COLO668 (cell line): ENCODE results near the gene B4GALT3.

ENCODE experiments used
- DNase-seq: peaks from one replicate; lab custom pipeline; 2025; ENCODE audit not compliant: unreplicated experiment; lab: John Stamatoyannopoulos, UW

Gene B4GALT3

DNA sequence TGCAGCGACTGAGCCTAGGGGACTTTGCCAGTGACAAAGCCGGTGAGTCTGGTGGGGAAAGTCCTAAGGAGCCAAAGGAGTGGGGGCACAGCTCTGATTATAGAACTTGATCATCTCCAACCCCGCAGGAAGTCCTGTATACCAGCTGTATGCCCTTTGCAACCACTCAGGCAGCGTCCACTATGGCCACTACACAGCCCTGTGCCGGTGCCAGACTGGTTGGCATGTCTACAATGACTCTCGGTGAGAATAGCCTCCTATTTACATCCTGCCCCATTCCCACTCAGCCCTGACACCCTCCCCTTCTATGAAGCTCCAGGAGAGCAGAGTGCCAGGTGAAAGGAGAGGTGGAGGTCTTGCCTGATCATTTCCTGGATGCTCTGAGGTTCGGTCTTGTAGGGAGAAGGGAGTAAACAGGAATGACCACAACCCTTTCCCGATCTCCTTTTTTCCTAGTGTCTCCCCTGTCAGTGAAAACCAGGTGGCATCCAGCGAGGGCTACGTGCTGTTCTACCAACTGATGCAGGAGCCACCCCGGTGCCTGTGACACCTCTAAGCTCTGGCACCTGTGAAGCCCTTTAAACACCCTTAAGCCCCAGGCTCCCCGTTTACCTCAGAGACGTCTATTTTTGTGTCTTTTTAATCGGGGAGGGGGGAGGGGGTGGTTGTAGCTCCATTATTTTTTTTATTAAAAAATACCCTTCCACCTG, 12.3 kb downstream of the B4GALT3 start:
- DNase-seq = no peak

DNA sequence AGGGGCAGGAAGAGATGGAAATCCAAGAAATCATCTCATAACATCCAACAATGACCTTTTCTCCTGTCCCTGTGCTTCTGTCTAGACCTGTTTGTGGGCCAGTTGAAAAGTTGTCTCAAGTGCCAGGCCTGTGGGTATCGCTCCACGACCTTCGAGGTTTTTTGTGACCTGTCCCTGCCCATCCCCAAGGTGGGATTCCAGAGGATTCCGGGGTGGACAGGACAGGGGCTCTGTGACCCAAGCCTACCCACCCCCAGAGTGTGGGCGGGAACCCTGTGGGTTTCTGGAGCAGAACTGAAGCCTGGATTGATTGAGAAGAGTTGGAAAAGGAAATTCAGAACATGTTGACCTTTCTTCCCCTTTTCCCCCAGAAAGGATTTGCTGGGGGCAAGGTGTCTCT, 13.5 kb downstream of the B4GALT3 start:
- no peak for DNase-seq

DNA sequence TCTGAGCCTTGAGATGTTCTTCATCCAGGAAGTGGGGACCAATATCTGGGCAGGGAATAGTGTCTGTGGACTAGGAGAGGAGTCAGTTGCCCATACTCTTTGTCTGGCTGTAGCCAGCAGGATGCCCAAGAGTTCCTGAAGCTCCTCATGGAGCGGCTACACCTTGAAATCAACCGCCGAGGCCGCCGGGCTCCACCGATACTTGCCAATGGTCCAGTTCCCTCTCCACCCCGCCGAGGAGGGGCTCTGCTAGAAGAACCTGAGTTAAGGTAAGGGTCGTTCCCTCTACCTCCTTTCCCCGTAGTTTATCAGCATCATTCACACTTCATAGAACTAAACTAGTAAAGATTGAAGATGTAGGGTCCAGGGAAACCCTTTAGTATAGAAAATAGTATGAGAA, 14.5 kb downstream of the B4GALT3 start:
- no peak for DNase-seq

DNA sequence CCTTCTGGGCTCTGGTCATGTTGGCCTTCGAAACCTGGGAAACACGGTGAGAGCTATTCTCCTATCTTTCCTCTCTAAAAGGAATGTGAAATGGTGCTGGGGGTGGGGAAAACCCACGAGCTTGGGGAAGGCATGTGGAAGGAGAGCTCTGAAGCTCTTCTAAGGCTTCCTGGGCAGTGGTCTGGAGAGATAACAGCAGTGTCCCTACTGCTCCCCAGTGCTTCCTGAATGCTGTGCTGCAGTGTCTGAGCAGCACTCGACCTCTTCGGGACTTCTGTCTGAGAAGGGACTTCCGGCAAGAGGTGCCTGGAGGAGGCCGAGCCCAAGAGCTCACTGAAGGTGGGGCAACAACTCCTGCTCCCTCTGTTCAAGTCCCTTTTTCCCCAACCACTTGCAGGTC, 15.3 kb downstream of the B4GALT3 start:
- no peak for DNase-seq

DNA sequence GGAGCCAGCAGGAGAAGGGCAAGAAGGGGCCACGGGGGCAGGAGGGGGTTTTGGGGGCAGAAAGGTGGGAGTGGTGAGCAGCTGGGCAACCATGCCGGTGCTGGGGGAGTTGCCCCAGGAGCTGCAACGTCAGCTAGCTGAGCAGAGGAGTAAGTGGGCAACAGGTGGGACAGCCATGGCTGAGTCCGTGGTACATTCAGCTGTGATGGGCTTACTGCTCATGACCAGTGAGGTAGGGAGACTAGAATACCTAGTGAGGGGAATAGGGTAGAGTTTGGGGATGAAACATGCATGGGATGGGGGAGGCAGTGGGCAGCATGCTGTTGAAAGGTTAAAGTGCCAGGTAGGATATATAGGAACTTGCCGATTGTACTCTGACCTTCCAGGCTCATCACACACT, 15.7 kb downstream of the B4GALT3 start:
- DNase-seq = no peak

DNA sequence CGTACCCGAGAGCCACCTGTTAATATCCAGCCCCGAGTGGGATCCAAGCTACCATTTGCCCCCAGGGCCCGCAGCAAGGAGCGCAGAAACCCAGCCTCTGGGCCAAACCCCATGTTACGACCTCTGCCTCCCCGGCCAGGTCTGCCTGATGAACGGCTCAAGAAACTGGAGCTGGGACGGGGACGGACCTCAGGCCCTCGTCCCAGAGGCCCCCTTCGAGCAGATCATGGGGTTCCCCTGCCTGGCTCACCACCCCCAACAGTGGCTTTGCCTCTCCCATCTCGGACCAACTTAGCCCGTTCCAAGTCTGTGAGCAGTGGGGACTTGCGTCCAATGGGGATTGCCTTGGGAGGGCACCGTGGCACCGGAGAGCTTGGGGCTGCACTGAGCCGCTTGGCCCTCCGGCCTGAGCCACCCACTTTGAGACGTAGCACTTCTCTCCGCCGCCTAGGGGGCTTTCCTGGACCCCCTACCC, 16.6 kb downstream of the B4GALT3 start:
- DNase-seq = no peak

DNA sequence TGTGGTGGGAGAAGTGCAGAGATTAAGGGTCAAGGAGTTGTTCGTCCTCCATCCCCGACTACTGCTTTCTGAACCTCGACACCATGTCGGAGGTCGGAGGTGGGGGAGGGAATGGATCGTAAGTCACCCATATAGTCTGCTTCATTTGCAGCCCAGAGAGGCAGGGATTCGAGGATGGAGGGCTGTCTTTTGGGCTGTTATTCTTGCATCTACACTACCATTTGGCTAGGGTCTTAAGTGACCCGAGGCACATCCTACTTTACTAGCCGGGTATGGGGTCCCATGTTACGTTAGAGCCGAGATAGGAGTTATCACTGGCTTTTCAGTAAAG, 17.4 kb downstream of the B4GALT3 start:
- DNase-seq = no peak

DNA sequence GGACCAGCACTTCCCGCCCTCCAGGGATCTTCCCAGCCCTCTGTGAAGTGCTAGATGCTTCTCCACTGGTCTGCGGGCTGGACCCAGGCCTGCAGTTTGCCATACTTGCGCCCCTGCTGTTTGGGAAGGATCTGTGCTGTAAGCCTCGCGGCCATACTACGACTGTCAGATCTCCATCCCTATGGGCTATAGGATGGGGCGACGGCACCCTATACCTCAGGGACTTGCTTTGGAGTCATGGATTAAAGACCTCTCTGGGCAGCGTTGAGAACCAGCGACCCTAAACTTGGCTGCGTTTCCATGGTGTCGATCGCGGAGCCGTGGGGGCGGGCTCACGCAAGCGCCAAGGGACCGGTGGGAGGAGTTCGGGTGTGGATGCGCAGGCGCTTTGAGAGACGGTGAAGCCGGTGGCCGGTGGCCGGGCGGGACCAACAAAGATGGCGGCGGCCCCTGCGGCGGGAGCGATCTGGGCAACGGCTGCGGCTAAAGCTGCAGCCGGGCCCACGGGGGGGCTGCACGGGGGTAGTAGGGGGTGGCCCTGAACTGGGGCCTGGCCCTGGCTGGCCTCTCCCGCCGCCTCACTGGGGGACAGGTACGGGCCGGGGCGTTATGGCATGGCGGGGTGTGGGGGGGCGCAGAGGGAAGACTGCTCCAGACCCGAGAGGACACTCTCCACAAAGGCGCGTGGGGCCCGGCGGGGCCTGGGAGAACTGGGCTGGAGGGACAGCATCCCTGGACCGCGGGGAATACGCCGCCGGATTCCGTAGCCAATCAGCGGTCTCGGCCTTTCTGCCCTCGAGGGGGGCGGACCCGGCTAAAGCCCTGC, 18.0 kb downstream of the B4GALT3 start, which contains the start of gene USP21:
Gene USP21 (plus strand): TSS at position 414 of the 826 bp plus-strand sequence. CDS start 1,141 bp downstream, outside the sequence.
- peak; percentile 95 for DNase-seq

DNA sequence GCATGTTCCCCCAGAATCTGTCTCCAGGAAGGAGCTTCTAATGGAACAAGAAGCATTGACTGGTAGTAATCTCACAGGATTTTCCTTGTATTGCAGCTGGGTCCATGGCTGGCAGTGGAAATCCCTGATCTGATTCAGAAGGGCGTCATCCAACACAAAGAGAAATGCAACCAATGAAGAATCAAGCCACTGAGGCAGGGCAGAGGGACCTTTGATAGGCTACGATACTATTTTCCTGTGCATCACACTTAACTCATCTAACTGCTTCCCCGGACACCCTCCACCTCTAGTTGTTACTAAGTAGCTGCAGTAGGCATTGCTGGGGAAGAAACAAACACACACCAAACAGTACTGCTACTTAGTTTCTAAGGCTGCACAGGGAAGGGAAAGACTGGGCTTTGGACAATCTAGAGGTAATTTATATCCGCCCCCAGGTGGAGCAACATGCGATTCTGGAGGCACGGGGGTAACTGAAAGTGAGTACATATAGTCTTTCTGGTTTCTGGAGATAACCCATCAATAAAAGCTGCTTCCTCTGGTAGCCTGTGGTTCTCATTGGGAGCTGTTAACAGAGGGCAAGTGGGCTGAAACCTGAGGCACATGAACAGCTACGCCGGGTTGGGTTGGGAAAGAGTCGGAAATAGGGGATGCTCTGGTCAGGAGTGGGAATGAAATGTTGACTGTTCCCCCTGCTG, 18.8 kb downstream of the B4GALT3 start:
- no peak for DNase-seq

DNA sequence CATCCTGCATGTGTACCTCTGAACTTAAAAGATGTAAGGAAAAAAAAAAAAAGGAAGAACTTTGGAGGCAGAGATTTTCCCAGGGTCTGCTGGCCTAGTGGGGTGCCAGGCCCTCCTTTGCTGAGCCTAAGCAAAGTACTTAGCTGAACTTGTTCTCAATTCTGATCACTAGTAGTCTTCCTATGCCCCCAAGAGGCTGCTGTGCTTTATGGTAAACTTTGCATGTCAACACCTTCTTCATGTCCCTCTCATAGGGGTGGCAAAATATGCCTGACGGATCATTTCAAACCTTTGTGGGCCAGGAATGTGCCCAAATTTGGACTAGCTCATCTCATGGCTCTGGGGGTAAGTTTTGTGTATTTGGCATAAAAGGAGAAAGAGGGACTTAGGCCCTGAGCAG, 19.4 kb downstream of the B4GALT3 start:
- no peak for DNase-seq

DNA sequence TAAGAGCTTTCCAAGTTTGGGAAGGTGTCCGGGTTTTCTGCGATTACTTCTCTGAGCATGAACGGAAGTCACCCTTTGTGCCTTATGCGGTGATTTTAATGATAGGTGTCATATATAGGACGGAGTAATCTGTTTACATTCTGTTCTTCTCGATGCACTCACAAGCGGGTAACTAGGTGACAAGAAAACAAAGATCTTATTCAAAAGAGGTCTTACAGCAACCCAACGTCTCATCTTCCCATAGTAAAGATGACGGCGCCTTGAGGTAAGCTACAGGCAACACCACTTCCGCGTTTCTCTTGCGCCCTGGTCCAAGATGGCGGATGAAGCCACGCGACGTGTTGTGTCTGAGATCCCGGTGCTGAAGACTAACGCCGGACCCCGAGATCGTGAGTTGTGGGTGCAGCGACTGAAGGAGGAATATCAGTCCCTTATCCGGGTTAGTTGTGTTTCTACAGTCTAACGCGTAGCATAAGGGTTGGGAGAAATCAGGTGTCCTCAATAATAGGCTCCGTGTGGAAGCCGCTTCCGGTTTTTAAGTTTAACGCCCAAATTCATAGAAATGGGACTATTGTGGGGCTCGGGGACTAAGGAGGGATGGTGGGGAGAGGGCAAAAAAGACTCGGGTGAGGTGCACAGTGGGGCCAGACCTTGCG, 23.5 kb downstream of the B4GALT3 start, which contains the start of gene UFC1:
Gene UFC1 (plus strand): TSS at position 297 of the 656 bp plus-strand sequence. CDS start 20 bp downstream, at position 317.
- peak; percentile 86 for DNase-seq

DNA sequence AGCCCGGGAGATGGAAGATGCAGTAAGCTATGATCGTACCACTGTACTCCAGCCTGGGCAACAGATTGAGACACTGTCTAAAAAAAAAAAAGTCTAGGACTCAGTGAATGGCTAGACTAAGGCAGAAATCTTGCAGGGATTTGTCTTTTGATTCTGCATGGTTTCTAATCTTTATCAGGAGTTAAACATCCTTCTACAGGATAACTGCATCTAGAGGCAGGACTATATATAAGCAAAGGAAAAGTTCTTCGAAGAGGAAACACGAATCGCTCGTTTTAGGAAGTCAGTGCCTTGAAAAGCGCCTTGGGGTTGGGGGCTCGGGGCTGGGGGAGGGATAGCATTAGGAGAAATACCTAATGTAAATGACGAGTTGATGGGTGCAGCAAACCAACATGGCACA, 24.1 kb downstream of the B4GALT3 start:
- no peak for DNase-seq

DNA sequence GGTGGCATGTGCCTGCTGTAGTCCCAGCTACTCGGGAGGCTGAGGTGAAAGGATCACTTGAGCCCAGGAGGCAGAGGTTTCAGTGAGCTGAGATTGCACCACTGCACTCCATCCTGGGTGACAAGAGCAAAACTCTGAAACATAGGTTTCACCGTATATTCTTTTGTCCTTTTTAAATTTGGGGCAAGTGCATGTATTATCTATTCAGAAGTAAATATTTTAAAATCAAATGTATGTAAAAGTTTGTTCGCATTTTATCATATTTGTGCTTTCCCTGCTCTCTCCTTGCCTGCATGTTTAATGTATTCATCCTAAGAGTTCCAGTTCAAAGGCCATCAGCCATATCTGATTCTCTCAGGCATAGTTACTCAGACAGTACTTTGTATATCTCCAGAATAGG, 31.5 kb downstream of the B4GALT3 start:
- no peak for DNase-seq

DNA sequence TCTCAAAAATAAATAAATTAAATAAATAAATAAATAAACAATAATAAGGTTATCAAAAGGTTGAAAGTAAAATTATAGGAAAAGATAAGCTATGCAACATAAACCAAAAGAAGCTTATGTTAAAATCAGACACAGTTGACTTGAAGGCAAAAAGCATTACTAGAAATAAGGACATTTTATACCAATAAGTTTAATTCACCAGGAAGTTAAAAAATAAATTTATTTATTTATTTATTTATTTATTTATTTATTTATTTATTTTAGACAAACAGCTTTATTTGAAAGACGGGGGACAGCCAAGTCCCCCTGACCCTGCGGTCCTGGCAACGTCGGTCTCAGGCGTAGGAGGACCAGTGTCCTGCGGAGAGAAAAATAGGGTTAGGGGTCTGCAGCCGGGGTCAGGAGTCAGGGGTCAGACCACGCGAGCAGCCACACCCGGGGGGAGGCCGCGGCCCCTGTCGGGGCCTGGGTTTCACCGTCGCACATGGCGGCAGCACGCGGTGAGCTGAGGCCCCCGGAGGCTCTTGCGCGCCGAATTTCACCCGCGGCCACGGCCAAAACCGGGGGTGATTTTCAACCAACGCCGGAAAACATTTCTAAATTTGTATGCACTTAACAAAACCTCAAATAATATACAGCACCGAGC, 36.4 kb downstream of the B4GALT3 start:
- no peak for DNase-seq

DNA sequence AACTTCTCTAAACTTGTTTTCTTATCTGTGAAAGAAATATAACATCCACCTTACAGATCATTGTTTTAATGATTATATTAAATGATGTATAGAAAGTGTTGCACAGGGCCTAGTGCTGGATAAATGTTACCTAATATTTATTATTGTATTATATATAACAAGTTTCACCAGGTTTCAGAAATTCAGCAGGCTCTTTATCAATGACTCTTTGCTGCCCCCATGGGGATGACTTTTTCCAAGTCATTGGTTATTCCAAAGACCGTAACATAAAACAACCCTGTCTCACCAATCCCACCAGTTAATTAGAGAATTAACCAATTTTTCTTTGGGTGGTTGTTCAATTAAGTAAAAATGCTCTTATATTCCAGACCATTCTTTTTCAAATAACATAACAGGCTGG, 37.5 kb downstream of the B4GALT3 start:
- peak; percentile 19 for DNase-seq

DNA sequence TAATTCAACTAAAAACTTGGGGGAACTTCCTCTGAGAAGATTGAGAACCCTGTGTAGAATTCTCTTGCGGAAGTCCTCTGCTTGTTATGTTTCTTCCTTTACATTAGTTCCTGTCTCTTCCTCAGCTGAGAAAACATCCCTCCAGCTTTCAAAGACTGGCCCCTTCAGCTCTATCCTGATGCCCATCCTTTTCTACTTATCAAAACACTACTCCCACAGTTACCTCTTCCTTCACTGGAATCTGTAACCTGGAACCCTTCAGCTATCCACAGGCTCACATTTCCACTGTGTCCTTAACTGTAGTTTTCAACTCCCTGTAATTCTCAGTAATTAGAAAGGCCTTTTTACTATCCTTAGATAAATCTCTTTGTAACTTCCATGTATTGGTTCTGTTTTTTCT, 38.9 kb downstream of the B4GALT3 start:
- no peak for DNase-seq

DNA sequence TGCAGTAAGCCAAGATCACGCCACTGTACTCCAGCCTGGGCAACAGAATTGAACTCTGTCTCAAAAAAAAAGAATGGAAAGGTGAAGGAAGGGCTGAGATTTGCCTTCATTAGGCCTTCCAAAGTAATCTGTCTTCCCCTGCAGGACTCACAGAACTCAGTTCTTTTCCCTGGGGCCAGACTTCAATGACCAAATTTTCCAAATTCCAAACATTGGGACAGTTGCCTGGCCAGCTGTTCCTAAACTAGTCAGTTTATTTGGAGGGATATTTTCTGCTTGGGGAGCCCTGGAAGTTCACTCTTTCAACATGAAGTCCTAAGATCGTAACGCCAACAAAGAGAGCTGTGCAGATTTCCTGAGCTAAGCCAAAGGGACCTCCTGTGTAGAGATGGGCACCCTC, 39.4 kb downstream of the B4GALT3 start:
- no peak for DNase-seq

DNA sequence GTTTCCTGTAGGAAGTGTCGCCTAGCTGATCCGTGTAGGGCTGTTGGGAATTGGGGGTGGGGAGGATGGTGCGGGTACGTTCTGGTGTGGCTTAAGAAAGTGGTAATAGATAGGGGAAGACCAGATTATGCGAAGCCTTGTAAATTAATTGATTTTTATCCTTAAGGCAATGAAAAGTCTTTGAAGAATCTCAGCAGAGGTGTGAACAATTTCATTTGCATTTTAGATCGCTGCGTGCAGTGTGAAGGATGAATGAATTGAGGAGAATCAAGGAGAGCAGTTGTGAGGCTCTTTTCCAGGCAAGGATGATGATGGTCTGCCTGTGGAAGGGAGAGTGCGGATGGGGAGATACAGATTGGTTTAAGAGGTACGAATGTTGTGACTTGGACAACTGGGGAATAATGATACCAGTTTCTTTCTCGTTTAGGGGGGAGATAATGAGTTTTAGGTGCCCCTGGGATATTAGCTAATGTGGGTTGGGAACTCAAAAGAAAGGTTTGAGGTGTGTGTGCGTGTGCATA, 44.0 kb downstream of the B4GALT3 start:
- DNase-seq = no peak

DNA sequence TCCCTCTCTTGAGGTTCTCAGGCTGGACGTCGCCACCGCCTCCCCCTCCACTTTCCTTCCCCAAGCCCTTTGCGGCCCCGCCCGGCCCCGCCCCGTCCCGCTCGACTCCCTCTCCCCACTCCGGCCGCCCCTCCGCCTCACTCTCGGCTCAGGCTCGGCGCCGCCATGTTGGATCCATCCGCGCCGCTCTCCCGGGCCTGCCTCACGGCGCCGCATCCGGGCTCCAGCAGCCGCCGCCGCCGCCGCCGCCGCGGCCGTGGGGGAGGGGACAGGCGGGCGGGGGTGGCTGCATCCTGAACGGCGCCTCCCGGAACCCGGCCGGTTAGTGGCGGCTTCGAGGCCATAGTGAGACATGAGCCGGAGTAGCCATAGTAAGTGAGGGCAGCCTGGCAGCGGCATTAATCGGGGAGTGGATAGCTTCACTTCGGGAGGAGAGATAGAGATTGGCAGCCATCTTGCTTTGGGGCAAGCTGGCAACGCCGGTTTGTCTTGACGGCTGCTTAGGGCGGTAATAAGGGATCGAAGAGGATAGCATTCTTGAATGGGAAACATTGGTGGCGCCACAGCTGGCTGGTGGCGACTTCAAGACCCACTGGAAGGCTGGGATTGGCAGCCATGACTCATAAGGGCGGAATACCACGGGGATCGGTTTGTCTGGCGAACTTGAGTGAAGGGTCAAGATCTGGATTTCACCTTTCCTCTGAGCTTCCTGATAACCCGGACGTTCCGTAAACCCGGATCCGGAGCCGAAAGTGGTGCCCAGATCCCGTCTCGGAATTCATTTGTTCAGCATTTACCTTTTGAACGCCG, 44.7 kb downstream of the B4GALT3 start, which contains the start of gene DEDD:
Gene DEDD (minus strand): TSS at position 258 of the 810 bp plus-strand sequence. CDS start 8,205 bp downstream, outside the sequence.
- peak; percentile 92 for DNase-seq
